ENCODE data around the gene LPP. TPM values are rescaled to one million over a fixed set of nuclear protein-coding genes. Genes with fewer than 3 reads are reported as not detected.

The LPP gene
- total and polyA plus RNA-seq, 5 donors from 2014 or later = 14.5 to 102 (median 21.7) TPM

DNA sequence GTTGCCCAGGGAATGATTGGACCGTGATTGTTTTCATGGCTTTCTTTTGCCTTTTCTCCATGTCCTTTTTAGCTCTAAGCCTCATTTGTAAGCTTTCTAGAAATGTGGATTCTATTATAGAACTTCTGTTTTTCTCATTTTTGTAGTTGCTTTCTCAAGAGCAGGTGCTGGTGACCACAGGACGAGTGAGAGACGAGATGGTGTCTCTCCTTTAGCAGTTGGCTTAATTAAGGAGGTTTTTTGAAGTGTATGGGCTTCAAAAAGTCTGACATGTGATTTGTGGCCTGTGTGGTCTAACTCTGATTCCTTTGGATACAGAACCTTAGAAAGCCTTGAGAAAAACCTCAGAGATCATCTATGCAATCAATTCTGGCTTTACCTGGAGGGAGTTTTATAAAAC lies 292.8 kb downstream of the LPP start:
- peaks cover 22% of the 10 kb centered on the region for H3K36me3 Mint-ChIP-seq
- Histone ChIP-seq H3K9me3 (ENCODE audit: control insufficient read depth in 2 of 2, low read length in 2 of 2) (no peaks in the 10 kb centered on the region), H3K27ac (ENCODE audit: insufficient read depth, low read length, poor library complexity, severe bottlenecking) (no peak overlapping the region), H3K36me3 (ENCODE audit: control insufficient read depth, insufficient read depth, low read length) (no peaks in the 10 kb centered on the region), H3K4me1 (ENCODE audit: control insufficient read depth, insufficient read depth, low read length, poor library complexity, severe bottlenecking) (no peaks in the 10 kb centered on the region), H3K27me3 (ENCODE audit: control insufficient read depth, insufficient read depth, low read length) (no peaks in the 10 kb centered on the region), H3K4me3 (ENCODE audit: low read depth, low read length) (no peak overlapping the region)
- H3K4me3 Mint-ChIP-seq = no peak overlapping the region
- H3K27me3 Mint-ChIP-seq = no peaks in the 10 kb centered on the region
- no peaks in the 10 kb centered on the region for H3K9me3 Mint-ChIP-seq
- H3K27ac Mint-ChIP-seq = peak overlapping the region in 2 of 3 donors; percentile 32 to 44
- ATAC-seq (ENCODE audit: low read depth in 2 of 2) = no peak
- peaks cover 5 to 23% (median 9%) of the 10 kb centered on the region in 4 donors for H3K4me1 Mint-ChIP-seq
- peak in 1 of 3 donors; percentile 10 for DNase-seq

DNA sequence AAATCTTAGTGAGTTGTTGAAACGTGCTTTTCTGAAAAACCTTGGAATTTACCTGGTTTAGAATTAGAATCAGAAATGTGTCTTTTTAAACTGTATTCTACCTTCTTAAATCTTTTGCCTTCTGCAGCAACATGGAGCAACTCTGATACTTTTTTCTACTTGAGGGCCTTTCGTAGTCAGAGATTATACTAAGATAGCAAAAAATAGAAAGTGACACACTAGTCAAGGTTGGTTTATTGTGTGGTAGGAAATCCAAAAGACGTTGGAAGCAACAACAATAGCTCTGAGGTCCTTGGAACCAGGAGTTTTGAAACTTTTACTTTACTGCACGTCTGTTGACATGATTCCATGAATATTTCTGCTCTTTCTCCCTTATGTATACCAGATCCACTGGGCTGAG lies 294.9 kb downstream of the LPP start:
- H3K4me1 ChIP-seq (ENCODE audit: control insufficient read depth, insufficient read depth, low read length, poor library complexity, severe bottlenecking) = no peaks in the 10 kb centered on the region
- DNase-seq = no peak
- Mint-ChIP-seq H3K4me3 (no peak overlapping the region), H3K9me3 (no peaks in the 10 kb centered on the region), H3K36me3 (peaks cover 16% of the 10 kb centered on the region), H3K27me3 (no peaks in the 10 kb centered on the region), H3K27ac (no peak overlapping the region), H3K4me1 (peaks cover 6 to 23% (median 14%) of the 10 kb centered on the region in 4 donors)
- H3K4me3 ChIP-seq (ENCODE audit: low read depth, low read length) = no peak overlapping the region
- H3K9me3 ChIP-seq (ENCODE audit: control insufficient read depth in 2 of 2, low read length in 2 of 2) = no peaks in the 10 kb centered on the region
- no peak overlapping the region for H3K27ac ChIP-seq (ENCODE audit: insufficient read depth, low read length, poor library complexity, severe bottlenecking)
- H3K36me3 ChIP-seq (ENCODE audit: control insufficient read depth, insufficient read depth, low read length) = no peaks in the 10 kb centered on the region
- H3K27me3 ChIP-seq (ENCODE audit: control insufficient read depth, insufficient read depth, low read length) = no peaks in the 10 kb centered on the region
- ATAC-seq (ENCODE audit: low read depth in 2 of 2) = no peak

GRCh38 chr3:188449421-188449820 lies 295.5 kb downstream of the LPP start:
- H3K27ac ChIP-seq (ENCODE audit: insufficient read depth, low read length, poor library complexity, severe bottlenecking) = no peak overlapping the region

GRCh38 chr3:188452158-188452772 lies 298.3 kb downstream of the LPP start:
- Histone ChIP-seq H3K27ac (ENCODE audit: insufficient read depth, low read length, poor library complexity, severe bottlenecking) (no peak overlapping the region), H3K36me3 (ENCODE audit: control insufficient read depth, insufficient read depth, low read length) (no peaks in the 10 kb centered on the region), H3K9me3 (ENCODE audit: control insufficient read depth in 2 of 2, low read length in 2 of 2) (no peaks in the 10 kb centered on the region), H3K4me3 (ENCODE audit: low read depth, low read length) (no peak overlapping the region), H3K4me1 (ENCODE audit: control insufficient read depth, insufficient read depth, low read length, poor library complexity, severe bottlenecking) (no peaks in the 10 kb centered on the region), H3K27me3 (ENCODE audit: control insufficient read depth, insufficient read depth, low read length) (no peaks in the 10 kb centered on the region)
- H3K36me3 Mint-ChIP-seq = peaks cover 9% of the 10 kb centered on the region
- H3K4me3 Mint-ChIP-seq = no peak overlapping the region
- H3K27me3 Mint-ChIP-seq = no peaks in the 10 kb centered on the region
- H3K27ac Mint-ChIP-seq = no peak overlapping the region
- no peak for ATAC-seq (ENCODE audit: low read depth in 2 of 2)
- no peaks in the 10 kb centered on the region for H3K9me3 Mint-ChIP-seq
- no peak for DNase-seq
- H3K4me1 Mint-ChIP-seq = peaks cover 0 to 14% (median 8%) of the 10 kb centered on the region in 4 donors

More at GRCh38 chr3:188449421-188449820, 295.5 kb downstream of the LPP start:
- Histone ChIP-seq H3K4me3 (ENCODE audit: low read depth, low read length) (no peak overlapping the region), H3K9me3 (ENCODE audit: control insufficient read depth in 2 of 2, low read length in 2 of 2) (no peaks in the 10 kb centered on the region), H3K27me3 (ENCODE audit: control insufficient read depth, insufficient read depth, low read length) (no peaks in the 10 kb centered on the region), H3K4me1 (ENCODE audit: control insufficient read depth, insufficient read depth, low read length, poor library complexity, severe bottlenecking) (no peaks in the 10 kb centered on the region), H3K36me3 (ENCODE audit: control insufficient read depth, insufficient read depth, low read length) (no peaks in the 10 kb centered on the region)
- Mint-ChIP-seq H3K36me3 (peaks cover 13% of the 10 kb centered on the region), H3K4me3 (peak overlapping the region in 1 of 4 donors; percentile 4), H3K9me3 (no peaks in the 10 kb centered on the region), H3K4me1 (peaks cover 6 to 23% (median 14%) of the 10 kb centered on the region in 4 donors), H3K27ac (no peak overlapping the region), H3K27me3 (no peaks in the 10 kb centered on the region)
- DNase-seq (no peak), ATAC-seq (ENCODE audit: low read depth in 2 of 2) (no peak)

GRCh38 chr3:188453431-188454384 lies 299.8 kb downstream of the LPP start:
- H3K27ac ChIP-seq (ENCODE audit: insufficient read depth, low read length, poor library complexity, severe bottlenecking) = no peak overlapping the region
- H3K36me3 ChIP-seq (ENCODE audit: control insufficient read depth, insufficient read depth, low read length) = no peaks in the 10 kb centered on the region
- H3K27me3 ChIP-seq (ENCODE audit: control insufficient read depth, insufficient read depth, low read length) = no peaks in the 10 kb centered on the region
- Mint-ChIP-seq H3K4me3 (no peak overlapping the region), H3K4me1 (peaks cover 0 to 12% (median 8%) of the 10 kb centered on the region in 4 donors), H3K9me3 (no peaks in the 10 kb centered on the region), H3K27ac (no peak overlapping the region), H3K36me3 (peaks cover 9% of the 10 kb centered on the region), H3K27me3 (no peaks in the 10 kb centered on the region)
- ATAC-seq (ENCODE audit: low read depth in 2 of 2) (no peak), DNase-seq (no peak)
- H3K4me3 ChIP-seq (ENCODE audit: low read depth, low read length) = no peak overlapping the region
- H3K4me1 ChIP-seq (ENCODE audit: control insufficient read depth, insufficient read depth, low read length, poor library complexity, severe bottlenecking) = no peaks in the 10 kb centered on the region
- no peaks in the 10 kb centered on the region for H3K9me3 ChIP-seq (ENCODE audit: control insufficient read depth in 2 of 2, low read length in 2 of 2)

- Histone ChIP-seq H3K4me3 (ENCODE audit: low read depth, low read length) (no peak overlapping the region), H3K27me3 (ENCODE audit: control insufficient read depth, insufficient read depth, low read length) (no peaks in the 10 kb centered on the region), H3K27ac (ENCODE audit: insufficient read depth, low read length, poor library complexity, severe bottlenecking) (no peak overlapping the region), H3K36me3 (ENCODE audit: control insufficient read depth, insufficient read depth, low read length) (no peaks in the 10 kb centered on the region), H3K4me1 (ENCODE audit: control insufficient read depth, insufficient read depth, low read length, poor library complexity, severe bottlenecking) (no peaks in the 10 kb centered on the region), H3K9me3 (ENCODE audit: control insufficient read depth in 2 of 2, low read length in 2 of 2) (no peaks in the 10 kb centered on the region)
- Mint-ChIP-seq H3K9me3 (no peaks in the 10 kb centered on the region), H3K27ac (no peak overlapping the region), H3K4me1 (peaks cover 0 to 16% (median 9%) of the 10 kb centered on the region in 4 donors), H3K36me3 (peaks cover 9% of the 10 kb centered on the region), H3K4me3 (no peak overlapping the region), H3K27me3 (no peaks in the 10 kb centered on the region)
- no peak for DNase-seq
- ATAC-seq (ENCODE audit: low read depth in 2 of 2) = no peak
These were observed 301.8 kb downstream of the LPP start for GRCh38 chr3:188455748-188456147.

GRCh38 chr3:188458756-188459155 lies 304.8 kb downstream of the LPP start:
- Mint-ChIP-seq H3K9me3 (no peaks in the 10 kb centered on the region), H3K27ac (no peak overlapping the region), H3K4me1 (peaks cover 0 to 10% (median 1%) of the 10 kb centered on the region in 4 donors), H3K27me3 (no peaks in the 10 kb centered on the region), H3K4me3 (no peak overlapping the region), H3K36me3 (peaks cover 8% of the 10 kb centered on the region)
- Histone ChIP-seq H3K36me3 (ENCODE audit: control insufficient read depth, insufficient read depth, low read length) (no peaks in the 10 kb centered on the region), H3K9me3 (ENCODE audit: control insufficient read depth in 2 of 2, low read length in 2 of 2) (no peaks in the 10 kb centered on the region), H3K27ac (ENCODE audit: insufficient read depth, low read length, poor library complexity, severe bottlenecking) (no peak overlapping the region), H3K4me3 (ENCODE audit: low read depth, low read length) (no peak overlapping the region), H3K27me3 (ENCODE audit: control insufficient read depth, insufficient read depth, low read length) (no peaks in the 10 kb centered on the region), H3K4me1 (ENCODE audit: control insufficient read depth, insufficient read depth, low read length, poor library complexity, severe bottlenecking) (no peaks in the 10 kb centered on the region)
- ATAC-seq (ENCODE audit: low read depth in 2 of 2) (no peak), DNase-seq (no peak)

Measured in CD4-positive, CD25-positive, alpha-beta regulatory T cell (primary cell).